ELR (cell line): ENCODE data around the gene TMED10.

ENCODE experiments used
- DNase-seq: peaks from one replicate; pipeline ENCODE4 v3.0.0-alpha.2; 2015; ENCODE audit warnings: low read depth

The TMED10 gene

DNA sequence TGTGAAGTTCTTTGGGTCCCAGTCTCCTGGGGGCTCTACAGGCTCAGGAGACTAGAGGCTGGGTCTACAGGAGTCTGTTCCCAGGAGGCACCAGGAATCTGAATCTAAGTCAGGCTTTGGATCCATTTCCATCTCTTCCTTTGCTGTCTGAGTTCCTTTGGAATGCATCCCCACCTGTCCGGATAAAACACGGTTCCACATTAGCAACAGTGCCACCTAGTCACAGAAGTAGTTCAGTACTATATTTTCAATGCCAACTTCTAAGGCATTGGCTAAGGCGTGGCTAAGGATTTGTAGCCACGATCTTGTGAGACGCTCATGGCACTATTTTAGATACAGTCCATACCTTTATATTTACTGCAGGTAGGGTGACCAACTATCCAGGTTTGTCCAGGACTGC is 91.9 kb downstream of the TMED10 start:
- DNase-seq = peak; percentile 20

DNA sequence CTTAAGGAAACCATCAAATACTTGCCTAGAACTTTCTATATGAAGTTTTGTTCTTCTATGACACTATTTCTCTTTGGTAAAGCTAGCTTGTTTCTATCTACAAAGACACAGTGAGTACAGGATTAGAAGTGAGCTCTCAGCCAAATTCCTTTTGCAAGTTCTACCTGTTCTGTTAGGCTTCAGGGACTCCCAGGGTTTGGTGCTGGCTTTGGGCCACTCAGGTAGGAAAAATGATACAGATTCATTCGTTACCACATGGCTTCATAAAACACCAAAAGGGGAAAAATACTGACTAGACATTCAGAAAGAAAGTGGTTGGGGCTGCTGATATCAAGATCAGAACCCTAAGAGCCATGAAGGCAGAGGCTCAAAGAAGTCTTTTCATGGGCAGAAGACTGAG is 93.1 kb downstream of the TMED10 start:
- DNase-seq = no peak

DNA sequence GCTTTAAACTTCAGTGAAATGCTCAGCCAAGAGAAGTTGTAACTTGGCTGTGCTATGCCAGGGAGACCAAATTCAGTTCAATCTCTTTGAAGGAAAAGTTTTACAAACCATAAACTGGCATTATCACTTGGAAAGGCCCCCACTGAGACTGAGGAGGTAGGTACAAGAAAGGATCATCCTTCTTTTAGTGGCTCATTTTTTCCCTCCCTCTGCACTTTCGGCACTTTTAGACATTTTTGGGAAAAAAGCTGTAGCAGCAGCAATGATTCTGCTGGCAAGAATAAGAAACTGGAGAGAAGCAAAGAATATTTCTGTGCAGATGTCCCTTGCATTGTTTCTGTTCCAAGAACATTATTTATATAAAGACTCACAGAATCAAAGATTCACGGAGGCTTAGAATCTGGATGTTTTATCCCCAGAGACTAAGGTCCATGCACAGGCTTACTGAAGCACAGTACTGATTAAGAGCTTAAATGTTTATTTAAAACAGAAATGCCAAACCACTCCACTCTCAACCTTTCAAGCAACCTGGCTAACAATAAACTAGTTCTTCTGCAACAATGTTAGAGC is 94.7 kb downstream of the TMED10 start:
- no peak for DNase-seq
